Upper lobe of right lung (tissue), 1 donor: ENCODE data around the gene GOLGA5. TPM values are rescaled to one million over a fixed set of nuclear protein-coding genes. Genes with fewer than 3 reads are reported as not detected.

ENCODE experiments used
- ATAC-seq: fragments of 200-7000 bp; cut with Tn5 transposase; one replicate; pipeline ENCODE4 v1.9.1; 2020; ENCODE audit warnings: mild to moderate bottlenecking, moderate library complexity
- DNase-seq: peaks from one replicate; pipeline ENCODE4 v3.0.0-alpha.2; 2020
- H3K27ac ChIP-seq: fragments of 200-600 bp; one replicate; pipeline ENCODE4 v1.8.0; 2022
- H3K27me3 ChIP-seq: fragments of 200-600 bp; one replicate; pipeline ENCODE4 v1.8.0; 2022; ENCODE audit warnings: mild to moderate bottlenecking
- H3K36me3 ChIP-seq: fragments of 200-600 bp; one replicate; pipeline ENCODE4 v1.8.0; 2022
- H3K4me1 ChIP-seq: fragments of 200-600 bp; one replicate; pipeline ENCODE4 v1.8.0; 2022
- H3K4me3 ChIP-seq: fragments of 200-600 bp; one replicate; pipeline ENCODE4 v1.8.0; 2022; ENCODE audit warnings: mild to moderate bottlenecking
- H3K9me3 ChIP-seq: fragments of 200-600 bp; one replicate; pipeline ENCODE4 v1.8.0; 2022
- intact Hi-C: fragments of 100-400 bp; cut with DNase I; formaldehyde crosslinking; loops from one replicate; pipeline ENCODE4 v1.11.0; 2022
- total RNA-seq: library from RNA; stranded (reverse); fragmentation: NEBNext Ultra II Directional; extraction: Animal tissue kit (Norgen Biotek cat#: 25700); gene quantifications from one replicate; pipeline ENCODE4 v1.2.1, GENCODE V29; 2021
- TF ChIP-seq, protein P1 (sequence below): fragments of 200-600 bp; IDR thresholded peaks from one replicate; pipeline ENCODE4 v1.8.0; 2022; ENCODE audit warnings: antibody characterized with exemption
- donor health status: DM: no; HTN: yes; CAD: no; lungs with severe emphysema.

The GOLGA5 gene
- total RNA-seq, 1 donor from 2014 or later: 31.4 TPM

DNA sequence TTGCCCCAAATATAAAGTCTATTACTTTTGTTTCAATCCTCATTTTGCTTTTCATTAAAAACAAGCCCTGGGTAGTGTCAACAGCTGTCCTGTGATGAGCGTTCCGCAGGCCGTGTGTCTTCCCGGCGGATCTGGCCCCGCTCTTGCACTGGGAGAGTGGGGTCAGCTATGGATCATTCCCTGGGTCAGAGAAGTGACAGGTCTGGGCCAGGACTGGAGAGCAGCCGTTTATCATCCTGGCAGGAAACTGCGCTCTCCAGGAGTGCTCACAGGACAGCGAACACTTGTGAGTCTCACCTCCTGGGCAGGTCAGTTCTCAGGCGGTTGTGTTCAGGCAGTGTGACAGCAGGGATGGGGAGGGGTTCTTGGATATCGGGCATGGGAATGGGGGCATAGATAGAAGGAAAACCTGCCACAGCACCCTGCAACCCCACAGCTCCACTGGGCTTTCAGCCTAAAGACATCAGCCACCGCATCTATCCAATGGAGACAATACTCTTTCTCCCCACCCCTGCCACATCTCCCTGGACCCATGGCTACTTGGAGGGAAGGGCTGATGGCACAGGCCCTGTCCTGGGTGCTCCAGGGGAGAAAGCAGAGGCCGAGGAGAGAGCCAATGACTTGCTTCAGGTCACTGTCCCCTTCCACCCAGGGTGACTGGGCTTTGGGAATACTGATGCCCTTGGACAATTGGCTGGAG lies 81.0 kb downstream of the GOLGA5 start:
- no peaks in the 10 kb centered on the region for H3K27me3 ChIP-seq
- no peak overlapping the region for H3K4me3 ChIP-seq
- no peaks in the 10 kb centered on the region for H3K36me3 ChIP-seq
- DNase-seq (no peak), ATAC-seq (peak; percentile 12)
- no peaks in the 10 kb centered on the region for H3K9me3 ChIP-seq
- no peak overlapping the region for H3K27ac ChIP-seq
- intact Hi-C loops: no loop called here
- TF ChIP-seq, protein P1, sequence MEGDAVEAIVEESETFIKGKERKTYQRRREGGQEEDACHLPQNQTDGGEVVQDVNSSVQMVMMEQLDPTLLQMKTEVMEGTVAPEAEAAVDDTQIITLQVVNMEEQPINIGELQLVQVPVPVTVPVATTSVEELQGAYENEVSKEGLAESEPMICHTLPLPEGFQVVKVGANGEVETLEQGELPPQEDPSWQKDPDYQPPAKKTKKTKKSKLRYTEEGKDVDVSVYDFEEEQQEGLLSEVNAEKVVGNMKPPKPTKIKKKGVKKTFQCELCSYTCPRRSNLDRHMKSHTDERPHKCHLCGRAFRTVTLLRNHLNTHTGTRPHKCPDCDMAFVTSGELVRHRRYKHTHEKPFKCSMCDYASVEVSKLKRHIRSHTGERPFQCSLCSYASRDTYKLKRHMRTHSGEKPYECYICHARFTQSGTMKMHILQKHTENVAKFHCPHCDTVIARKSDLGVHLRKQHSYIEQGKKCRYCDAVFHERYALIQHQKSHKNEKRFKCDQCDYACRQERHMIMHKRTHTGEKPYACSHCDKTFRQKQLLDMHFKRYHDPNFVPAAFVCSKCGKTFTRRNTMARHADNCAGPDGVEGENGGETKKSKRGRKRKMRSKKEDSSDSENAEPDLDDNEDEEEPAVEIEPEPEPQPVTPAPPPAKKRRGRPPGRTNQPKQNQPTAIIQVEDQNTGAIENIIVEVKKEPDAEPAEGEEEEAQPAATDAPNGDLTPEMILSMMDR: no peak
- H3K4me1 ChIP-seq: no peaks in the 10 kb centered on the region

DNA sequence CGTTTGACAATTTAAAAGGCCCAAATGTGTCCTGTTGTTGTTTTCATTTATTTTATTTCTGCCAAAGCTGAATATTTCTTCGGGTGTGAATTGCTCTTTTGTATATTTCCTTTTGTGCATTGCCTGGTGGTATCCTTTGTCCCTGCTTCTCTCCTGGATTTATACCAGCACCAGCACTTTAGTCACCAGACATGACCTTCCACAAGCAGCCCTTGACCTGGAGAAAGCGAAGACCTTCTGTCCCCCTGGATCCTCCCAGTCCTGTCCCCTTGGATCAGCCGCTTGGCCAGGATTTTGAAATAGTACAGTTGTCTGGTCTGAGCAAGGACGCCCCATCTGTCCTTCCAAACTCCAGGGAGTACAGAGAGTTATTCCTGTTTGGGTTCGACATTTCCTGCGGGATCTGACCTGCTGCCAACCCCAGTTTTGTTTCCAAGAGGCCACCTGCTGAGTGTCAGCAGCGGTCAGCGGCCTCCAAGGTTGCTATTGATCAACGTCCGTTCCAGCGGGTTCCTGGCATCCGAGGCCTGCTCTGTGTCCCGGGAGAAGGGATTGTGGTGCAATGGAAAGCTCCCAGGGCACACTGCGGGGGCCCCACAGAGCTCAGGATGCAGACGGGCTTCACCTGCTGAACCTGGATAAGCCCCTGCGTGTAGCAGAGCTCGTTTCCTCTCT lies 83.8 kb downstream of the GOLGA5 start:
- no peak overlapping the region for H3K27ac ChIP-seq
- H3K27me3 ChIP-seq: no peaks in the 10 kb centered on the region
- DNase-seq (no peak), ATAC-seq (peak; percentile 40)
- TF ChIP-seq, protein P1: no peak
- H3K4me1 ChIP-seq: no peaks in the 10 kb centered on the region
- no peaks in the 10 kb centered on the region for H3K36me3 ChIP-seq
- intact Hi-C loops: no loop called here
- no peaks in the 10 kb centered on the region for H3K9me3 ChIP-seq
- H3K4me3 ChIP-seq: no peak overlapping the region

DNA sequence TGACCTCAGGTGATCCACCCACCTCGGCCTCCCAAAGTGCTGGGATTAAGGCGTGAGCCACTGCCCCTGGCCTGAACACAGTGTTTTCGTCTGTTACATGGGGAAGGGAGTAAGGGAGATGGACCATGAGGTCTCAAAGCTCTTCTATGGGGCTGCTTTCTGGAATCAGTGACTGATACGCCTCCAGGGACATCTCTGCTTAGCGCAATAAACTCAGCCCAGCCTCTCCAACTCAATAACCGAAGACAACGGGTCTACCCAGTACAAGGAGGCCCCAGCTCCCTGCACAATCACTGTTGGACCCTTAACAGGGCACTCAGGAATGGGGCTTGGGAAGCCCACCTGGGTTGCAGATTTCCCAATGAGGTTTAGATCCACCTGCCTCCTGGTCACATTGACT lies 86.2 kb downstream of the GOLGA5 start:
- ATAC-seq: no peak
- Histone ChIP-seq H3K27me3 (peaks cover 8% of the 10 kb centered on the region), H3K4me1 (no peaks in the 10 kb centered on the region), H3K9me3 (no peaks in the 10 kb centered on the region), H3K4me3 (no peak overlapping the region), H3K27ac (no peak overlapping the region), H3K36me3 (no peaks in the 10 kb centered on the region)
- intact Hi-C loops: no loop called here
- DNase-seq: no peak
- TF ChIP-seq, protein P1: no peak

DNA sequence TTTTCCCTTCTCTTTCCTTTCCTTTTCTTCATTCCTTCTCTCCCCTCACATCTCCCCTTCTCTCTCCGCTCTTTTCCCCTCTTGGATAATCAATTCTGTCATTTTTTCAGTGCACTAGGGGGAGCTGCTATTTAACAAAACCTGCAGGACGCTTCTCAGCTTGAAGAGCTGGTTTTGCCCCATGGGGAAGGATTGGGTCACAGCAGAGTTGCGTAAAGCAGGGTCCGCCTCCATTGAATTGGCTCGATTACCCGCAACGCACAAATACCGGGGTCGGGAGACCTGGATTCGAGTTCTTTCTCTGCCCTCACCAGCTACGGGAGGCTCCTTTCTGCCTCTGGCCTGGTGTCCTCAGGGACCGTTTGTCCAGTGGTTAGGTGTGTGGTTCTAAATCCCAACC lies 86.7 kb downstream of the GOLGA5 start:
- Histone ChIP-seq H3K27me3 (peaks cover 8% of the 10 kb centered on the region), H3K36me3 (no peaks in the 10 kb centered on the region), H3K4me3 (no peak overlapping the region), H3K9me3 (no peaks in the 10 kb centered on the region), H3K27ac (no peak overlapping the region), H3K4me1 (no peaks in the 10 kb centered on the region)
- TF ChIP-seq, protein P1: peak; percentile 23
- ATAC-seq (peak; percentile 80), DNase-seq (no peak)
- intact Hi-C loops: no loop called here

DNA sequence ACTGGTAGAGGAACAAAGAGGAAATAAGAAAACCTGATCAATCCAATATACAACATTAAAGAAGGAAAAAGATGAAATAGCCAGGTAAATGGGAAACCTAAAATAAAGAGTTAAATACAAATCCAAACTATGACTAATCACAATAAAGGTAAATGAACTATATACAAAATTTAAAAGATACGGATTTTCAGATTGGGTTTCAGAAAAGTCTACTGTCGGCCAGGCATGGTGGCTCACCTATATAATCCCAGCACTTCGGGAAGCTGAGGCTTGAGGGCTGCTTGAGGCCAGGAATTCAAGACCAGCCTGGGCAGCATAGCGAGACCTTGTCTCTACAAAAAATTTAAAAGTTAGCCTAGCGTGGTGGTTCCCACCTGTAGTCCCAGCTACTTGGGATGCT lies 89.0 kb downstream of the GOLGA5 start:
- no peak overlapping the region for H3K4me3 ChIP-seq
- H3K27ac ChIP-seq: no peak overlapping the region
- H3K9me3 ChIP-seq: no peaks in the 10 kb centered on the region
- DNase-seq: no peak
- TF ChIP-seq, protein P1: no peak
- no peaks in the 10 kb centered on the region for H3K36me3 ChIP-seq
- peaks cover 8% of the 10 kb centered on the region for H3K27me3 ChIP-seq
- intact Hi-C loops: no loop called here
- ATAC-seq: no peak
- H3K4me1 ChIP-seq: no peaks in the 10 kb centered on the region
